DLD1 (cell line): ENCODE results near the gene CAMTA1.

Experiments used
- in situ Hi-C: cut with HindIII; loops from 2 replicates; pipeline ENCODE4 v1.10.0; 2017; ENCODE audit warnings: low sequenced_read_pairs

Gene CAMTA1

DNA sequence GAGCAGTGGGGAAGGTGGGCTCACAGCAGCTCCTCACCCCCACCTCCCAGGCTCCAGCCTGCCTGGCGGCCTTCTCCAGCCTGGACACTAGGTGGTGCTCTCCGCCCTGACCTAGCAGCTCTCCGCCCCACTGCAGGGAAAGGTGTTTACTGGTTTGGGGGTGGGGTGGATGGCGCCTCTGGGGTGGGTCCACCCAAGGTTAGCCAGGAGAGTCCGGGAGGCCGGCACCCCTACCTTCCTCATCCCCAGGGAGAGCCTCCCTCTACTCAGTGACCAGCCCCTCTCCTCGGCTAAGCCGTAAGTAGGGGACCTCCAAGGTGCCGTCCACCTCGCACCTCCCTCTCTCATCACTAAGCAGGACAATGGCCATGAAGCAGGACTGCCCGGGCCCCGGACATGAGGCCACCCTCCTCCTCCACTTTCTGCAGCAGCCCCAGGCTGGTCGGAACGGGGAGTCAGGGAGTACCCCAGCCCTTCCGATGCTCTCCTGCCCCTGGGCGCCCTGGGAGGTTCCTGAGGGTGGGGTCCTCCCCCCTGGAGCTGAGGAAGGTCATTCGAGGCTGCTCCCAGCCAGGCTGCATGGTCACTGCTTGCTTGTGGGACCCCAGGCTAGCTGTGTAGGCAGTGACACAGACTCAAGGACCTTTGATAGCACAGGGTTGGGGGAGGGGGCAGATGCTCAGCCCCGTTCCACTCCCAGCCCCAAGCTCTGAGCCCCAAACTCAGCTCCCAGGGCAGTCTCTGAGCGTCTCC is 884.5 kb downstream of the CAMTA1 start:
- in situ Hi-C loops = no loop called here

DNA sequence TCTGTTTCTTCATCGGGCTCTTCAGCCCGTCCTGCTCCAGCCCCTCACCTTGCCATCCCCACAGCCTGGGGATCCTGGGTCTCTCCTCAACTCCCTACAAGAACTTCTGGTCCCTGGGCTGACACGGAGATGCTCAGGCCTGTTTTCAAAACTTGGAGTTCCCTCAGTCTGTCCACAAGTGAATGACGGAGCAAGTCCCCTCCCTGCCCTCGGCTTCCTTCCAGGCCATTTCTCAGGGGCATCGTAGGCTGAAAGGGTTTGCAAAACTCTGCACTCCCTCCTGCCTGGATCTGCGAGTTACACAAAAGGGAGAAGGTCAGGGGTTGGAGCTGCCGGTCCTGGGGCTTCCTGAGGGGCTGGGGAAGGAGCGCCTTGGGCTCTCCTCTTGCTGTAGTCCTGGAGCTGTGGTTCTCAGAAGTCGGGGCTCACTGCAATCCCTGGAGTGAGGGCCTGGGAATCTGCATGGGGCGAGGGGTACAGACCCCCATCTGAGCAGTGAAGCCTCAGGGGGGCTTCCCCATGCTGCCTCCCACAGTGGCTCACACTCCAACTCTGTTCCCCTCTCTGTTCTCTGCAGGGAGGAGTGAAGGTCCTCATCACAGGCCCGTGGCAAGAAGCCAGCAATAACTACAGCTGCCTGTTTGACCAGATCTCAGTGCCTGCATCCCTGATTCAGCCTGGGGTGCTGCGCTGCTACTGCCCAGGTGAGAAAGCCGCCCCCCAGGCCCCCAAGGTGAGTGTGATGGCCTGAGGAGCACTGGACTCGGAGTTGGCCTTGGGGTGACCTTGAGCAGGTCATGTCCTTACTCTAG is 885.3 kb downstream of the CAMTA1 start:
- in situ Hi-C loops = no loop called here

DNA sequence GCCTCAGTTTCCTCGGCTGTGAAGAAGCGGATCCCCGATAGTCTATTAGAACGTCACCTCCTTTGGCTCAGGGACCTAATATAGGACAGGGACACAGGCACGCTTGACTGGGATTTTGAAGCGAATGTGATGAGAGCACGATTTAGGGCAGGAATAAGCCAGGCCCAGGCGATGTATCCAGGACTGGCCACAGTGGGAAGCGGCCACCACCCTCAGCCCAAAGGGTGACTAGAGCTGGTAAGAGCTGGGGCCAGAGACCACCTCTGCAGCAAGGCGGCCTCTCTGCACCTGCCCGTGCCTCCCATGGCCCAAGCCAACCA is 885.9 kb downstream of the CAMTA1 start:
- in situ Hi-C loops = no loop called here

DNA sequence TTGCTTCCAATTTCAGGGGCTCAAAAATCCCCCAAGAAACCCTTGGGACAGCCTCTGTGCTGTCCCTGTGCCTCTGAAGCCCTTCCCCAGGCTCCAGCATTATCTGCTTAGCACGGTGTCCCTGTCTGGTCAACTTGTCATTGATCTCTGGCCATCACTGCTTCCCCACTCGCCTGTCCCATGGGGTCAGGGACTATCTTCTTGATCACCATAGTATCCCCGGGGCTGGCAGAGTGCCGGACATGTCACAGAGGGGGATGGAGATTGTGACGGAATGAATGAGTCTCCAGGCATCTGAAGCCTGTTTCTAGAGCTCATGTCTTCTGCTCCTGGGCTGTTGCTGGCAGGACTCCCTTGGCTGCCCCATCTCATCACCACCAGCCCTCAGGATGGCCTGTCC is 886.4 kb downstream of the CAMTA1 start:
- in situ Hi-C loops = no loop called here

DNA sequence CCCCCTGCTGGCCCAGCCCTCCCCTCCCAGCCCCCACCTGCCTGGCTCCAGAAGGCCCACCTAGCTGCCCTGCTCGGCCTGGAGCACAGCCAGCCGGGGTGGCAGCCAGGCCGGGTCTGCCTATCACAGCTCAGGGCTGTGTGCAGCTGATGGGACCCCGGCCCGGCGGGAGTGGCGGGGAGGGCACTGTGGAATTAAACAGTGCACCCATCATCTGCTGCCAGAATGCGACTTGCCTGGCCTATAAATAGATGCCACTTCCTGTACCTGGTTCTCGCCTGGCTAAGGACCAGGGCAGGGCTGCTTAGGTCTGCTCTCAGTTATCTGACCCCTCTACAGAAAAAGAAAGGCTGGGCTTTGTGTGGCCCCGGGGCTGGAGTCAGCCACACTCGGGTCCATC is 887.6 kb downstream of the CAMTA1 start:
- in situ Hi-C loops = no loop called here

DNA sequence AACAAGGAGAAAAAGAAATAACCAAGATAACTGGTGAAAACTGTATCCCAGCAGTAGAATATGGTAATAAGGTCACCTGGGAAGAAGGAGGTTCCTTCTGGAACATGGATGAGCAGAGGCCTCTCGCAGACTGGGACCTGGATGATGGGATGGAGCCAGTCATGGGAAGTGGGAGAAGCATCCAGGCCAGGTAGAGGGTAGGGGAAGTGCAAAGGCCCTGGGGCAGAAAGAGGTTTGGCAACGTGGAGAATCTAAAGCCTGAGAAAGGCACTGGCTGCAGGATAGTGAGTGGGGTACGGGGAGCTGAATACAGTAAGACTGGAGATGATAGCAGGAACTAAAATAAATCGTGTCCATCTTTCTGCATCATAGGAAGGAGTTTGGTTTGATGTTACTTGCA is 889.7 kb downstream of the CAMTA1 start:
- in situ Hi-C loops = no loop called here

DNA sequence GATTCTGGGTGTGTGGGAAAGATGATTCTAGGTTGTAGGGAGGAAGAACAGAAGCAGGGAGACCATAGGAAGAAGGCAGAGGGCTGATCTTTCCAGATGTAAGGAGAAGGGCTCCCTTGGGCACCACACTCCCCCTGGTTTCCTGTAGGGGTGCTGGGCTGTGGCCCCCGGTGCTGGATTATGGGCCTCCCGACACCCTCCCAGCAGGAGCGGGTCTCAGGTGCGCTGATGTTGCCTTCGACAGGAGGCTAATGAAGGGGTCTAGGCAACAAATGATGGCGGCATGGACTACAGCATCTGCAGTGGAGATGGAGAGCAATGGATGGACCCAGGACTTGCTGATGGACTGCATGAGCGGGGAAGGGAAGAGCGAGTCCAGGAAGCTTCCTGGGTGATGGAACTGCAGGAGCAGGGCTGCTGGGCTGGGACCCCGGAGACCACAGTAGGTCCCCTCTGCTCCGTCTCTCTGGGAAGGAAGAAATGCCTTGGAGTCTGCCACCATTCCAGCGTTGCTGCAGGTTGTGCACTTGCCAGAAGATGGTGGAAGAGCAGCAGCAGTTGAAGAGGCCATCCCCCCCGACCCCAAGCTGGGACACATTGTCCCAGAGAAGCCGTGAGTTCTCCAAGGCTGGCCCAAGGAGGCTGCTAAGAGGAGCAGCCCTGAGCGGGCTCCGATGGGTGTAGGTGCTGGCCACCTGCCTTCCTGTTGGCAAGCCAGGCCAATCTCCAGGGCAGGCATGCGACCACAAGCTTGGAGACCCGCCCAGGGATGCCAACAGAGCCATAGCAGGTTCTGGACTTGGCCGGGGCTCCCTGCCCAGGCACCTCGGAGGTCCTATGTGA is 890.4 kb downstream of the CAMTA1 start:
- in situ Hi-C loops = no loop called here

DNA sequence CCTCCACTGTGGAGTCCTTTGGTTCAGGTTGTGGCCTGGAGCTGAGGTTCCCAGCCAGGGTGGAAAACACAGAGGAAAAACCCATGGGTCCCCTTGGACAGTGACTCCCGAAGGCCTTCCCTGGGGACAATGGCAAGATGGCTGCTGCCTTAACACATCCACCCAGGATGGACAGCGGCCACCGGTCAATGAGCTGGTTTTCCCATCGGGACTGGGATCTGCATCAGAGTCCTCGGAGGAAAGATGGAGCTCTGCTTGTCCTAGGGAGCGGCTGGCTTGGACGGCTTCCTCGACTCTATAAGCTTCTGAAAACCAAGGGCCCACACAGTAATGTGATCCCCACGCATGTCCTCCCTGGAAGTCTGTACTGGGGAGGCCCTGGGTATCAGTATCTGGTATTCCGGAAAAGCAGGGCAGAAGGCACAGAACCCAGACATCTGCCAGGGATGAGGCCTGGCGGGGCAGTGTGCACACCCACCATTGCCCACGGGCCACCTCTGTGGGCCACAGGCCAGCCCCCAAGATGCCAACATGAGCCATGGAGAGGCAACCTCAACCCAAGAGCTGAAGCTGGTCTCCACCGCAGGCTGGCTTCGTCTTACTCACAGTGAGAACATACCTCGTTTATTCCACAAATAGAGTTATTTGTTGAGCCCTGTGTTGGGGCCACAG is 891.2 kb downstream of the CAMTA1 start:
- in situ Hi-C loops = no loop called here

DNA sequence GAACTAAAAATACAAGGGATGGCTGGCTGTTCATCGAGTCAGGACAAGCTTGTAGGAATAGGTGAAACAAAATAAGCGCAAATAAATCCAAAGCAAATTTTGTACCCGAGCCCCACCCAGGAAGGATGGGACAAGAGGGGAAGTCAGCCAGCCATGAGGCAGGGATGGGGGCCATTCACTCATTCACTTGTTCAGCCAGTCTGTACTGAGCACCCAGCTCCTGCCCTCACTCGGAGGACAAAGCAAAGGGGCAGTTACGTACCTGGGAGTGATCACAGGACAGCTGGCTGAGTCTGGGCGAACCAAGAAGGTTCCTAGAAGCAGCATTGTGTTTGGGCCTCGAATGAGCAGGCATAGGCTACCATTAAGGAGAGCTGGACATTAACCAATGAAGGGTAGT is 891.9 kb downstream of the CAMTA1 start:
- in situ Hi-C loops = no loop called here

DNA sequence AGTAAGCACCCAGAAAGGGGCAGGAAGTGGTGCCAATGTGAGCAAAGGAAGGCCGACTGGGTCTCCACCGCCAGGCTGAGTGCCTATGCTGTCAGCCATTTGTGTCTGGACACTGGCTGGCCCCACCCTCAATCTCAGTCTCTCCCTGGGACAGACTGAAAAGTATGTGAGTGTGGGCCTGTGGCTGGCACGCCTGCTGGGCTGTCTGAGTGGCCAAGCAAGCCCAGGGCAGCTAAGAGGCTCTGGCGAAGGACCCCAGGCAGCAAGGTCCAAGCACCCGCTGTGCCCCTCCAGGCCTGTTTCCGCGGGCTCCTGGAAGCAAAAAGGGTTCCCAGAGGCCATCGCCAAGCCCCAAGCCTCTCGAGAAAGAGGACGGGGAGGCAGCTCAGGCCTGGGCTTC is 892.6 kb downstream of the CAMTA1 start:
- in situ Hi-C loops = no loop called here

DNA sequence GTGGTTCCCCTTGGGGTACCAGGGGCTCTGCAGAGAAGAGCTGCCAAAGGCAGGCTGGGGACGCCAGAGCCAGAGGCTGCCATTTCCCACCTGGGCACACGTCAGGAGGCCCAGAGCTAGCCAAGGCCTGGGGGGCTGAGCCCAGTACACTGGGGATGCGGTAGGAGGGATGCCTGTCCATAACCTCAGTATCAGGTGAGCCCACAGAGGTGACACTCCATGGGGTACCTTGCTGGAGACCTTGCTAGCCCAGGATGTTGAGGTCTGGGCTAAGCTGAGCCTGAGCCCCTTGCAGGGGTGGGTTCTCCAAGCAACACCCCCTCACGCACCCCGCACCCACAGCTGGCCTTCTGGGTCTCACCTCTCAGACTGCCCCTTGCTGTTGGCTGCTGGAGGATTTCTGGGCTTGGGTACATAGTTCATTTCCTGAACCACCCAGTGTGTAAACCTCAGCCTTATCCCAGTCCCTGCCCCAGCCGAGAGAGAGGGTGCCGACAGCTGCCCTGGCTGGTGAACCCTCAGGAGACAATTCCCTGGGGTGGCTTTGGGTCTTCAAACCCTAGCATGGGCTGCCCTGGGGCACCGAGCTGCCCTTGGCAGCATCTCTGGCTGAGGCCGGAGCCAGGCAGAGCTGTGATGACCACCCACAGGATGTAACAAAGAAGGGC is 893.4 kb downstream of the CAMTA1 start:
- in situ Hi-C loops = no loop called here

DNA sequence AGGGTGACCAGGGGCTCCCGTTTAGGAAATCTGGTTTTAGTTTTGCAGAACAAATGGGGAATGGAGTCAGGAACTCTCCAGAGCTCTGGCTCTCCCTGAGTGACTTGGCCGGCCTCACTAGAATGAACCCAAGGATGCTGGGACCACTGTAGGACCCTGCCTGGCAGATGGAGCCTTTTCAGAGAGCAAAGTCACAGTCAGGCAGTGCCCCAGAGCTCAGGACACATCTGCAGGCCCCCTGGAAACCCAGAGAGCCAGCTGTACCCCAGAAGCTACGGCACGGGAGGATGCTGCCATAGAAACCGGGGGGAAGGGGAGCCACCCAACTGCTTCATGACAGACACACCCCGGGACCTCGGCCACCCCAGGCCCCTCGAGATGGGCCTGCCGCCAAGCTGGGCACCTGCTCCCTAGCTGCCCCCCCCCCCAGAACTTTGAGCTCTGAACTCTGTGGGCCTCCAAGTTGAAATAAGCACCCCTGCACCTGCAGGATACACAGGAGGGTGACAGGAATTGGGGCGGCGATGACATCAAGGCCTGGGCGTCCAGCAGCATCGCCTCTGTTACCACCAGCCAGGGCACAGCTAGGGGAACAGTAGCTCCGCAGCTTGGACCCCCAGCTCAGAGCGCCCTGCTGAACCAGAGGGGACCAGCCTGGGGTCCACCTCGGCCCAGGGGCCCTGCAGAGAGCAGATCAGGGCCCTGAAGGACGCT is 894.1 kb downstream of the CAMTA1 start:
- in situ Hi-C loops = no loop called here

DNA sequence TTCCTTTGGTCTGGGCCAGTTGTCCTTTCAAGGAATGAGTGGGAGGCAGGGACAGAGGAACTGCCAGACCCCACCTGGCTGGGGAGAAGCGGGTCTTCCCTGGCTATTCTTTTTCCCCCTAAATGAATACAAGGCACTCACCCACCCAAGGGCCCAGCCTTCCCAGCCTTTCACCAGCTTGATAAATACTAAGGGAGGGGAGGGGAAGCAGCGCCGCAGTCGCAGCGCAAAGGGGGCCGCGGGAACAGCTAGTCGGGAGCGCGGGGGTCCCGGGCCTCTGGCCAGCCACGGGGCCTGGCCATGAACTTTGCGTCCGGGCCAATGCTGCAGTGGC is 894.6 kb downstream of the CAMTA1 start:
- in situ Hi-C loops = no loop called here

DNA sequence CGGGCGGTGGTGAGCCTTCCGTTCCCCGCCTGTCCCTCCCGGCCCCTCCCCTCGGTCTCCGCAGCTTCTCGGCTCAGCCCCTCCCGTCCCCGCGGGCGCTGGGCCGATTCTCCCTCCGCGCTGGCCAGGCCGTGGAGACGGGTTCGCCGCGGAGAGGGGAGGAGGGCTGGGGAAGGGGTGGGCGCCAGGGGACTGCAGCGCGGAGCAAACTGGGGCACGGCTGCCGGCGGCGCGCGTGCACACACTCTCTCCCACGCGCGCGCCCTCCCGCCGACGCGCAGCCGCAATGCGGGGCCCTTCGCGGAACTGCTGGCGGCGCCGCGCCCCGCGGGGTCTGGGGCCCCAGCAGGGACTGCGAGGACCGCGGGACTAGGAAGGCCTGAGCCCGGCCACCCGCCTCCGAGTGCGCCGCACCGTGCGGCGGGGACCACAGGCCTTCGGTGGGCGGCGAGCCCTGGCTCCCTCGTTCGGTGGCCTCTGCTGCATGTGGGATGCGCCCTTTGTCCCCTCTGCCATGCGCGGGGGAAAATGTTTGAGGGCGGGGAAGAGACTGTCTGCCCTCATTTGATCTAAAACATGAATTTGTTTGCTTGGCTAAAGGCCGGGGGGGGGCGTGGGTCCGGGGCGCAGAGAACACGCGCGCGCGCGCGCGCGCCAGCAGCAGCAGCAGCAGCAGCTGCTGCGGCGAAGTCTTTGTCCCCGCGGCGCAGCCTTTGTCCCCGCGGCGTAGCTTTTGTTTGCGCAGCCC is 895.1 kb downstream of the CAMTA1 start:
- in situ Hi-C loops = no loop called here

DNA sequence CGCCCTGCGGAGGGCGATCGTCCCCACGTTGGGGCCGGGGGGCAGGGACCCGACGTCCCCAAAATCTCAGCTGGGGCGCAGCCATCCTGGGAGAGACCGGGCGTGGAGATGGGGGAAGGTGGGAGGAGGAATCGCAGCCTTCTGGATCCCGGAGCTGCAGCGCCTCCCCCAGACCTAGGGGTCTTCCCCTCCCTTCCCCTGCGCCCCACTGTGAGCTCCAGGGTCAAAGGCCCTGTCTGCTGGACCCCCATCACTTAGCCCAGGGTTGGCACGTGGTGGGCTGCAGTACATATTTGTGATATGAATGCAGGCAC is 895.7 kb downstream of the CAMTA1 start:
- in situ Hi-C loops = no loop called here

DNA sequence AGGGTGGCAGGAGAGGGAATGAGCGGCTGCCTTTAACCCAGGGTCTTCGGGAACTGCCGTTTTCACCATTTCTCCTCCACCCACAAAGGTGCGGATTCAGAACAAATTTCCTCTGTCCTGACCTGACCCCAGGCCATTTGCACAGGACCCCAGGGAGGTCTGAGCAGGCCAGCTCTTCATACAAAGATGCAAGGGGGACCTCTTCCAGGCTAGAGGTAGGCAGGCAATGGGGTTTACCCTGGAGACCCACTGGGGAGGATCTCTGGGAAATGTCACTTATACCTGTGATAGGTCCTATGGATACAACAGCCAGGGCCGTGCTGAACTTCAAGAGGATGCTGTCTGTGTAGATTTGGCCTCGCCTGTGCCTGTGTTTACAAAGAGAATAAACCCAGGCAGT is 896.1 kb downstream of the CAMTA1 start:
- in situ Hi-C loops = no loop called here

DNA sequence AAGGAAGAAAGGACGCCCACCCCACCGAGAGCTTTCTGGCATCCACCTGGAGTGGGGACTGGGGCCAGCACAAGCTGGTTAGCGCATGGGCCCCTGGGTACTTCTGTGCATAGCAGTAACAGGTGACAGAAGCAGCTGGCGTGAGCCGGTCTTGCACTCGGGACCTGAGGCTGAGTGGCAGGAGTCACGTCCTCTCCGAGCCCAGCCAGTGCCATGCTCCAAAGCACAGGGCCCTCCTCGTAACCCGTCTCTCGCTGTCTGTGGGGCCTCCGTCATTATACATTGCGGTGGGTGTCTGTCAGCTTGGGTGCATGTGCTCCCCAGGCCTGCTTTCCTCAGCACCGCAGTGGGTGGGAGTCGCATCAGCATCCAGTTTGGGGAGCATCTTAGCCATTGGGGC is 898.3 kb downstream of the CAMTA1 start:
- in situ Hi-C loops = no loop called here

DNA sequence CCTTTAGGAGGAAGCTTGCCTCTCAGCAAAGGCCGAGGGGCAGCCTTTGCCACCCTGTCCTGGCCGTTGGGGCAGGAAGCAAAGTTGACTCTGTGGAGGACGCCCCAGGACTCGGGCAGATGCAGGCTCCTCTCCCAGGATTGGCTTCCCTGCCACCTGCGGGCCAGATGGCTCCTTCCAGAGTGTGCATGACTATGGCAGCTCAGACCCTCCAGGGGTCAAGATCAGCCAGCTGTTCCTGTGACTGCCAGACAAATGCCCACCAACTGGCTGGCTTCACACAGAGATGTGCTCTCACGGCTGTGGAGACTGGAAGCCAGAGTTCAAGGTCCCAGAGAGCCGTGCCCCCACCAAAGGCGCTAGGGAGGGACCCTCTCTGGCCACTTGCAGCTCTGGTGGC is 898.9 kb downstream of the CAMTA1 start:
- in situ Hi-C loops = no loop called here

DNA sequence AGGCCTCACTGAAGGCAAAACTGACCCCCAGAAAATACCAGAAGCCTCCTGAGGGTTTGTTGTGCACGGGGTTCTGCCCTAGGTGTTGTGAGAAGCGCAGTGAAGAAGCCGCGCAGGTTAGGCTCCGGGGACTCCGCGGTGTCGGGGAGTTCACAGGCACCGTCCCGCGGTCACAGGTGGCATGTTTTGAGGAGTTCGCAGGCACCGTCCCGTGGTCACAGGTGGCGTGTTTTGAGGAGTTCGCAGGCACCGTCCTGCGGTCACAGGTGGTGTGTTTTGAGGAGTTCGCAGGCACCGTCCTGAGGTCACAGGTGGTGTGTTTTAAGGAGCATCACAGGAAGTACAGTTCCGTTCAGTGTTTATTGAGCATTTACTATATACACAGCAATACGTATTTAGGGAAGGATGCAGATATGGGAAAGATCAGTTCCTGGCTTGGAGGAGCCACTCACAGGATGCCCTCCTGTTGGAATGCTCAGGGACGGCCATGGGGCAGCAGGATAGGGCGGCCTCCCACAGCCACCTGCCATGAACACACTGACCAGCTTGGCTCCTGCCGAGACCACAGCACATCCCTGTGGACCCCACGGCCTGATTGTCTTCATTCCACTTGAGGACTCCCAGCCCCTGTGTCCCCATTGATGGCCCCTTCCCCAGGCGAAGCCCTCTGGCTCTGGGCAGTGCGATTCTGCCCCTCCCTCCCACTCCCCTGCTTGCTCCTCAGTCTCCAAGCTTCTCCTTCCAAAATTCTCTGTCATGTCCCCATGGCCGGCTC is 899.8 kb downstream of the CAMTA1 start:
- in situ Hi-C loops = no loop called here
